Measurements from ENCODE around the gene ABHD18.
"Not testable (repeated sequence)": the region's sequence is repeated elsewhere in the genome, so short reads cannot be mapped to it uniquely, and the experiment has no call there.

ABHD18 gene

GRCh38 chr4:128061566-128062536 lies 96.6 kb downstream of the ABHD18 start:
- in situ Hi-C loops (cut with MboI; ENCODE audit: low sequenced_read_pairs): no loop called here

- in situ Hi-C loops (cut with MboI; ENCODE audit: low sequenced_read_pairs): not testable (repeated sequence)
Measured at GRCh38 chr4:128066453-128066820, 101.2 kb downstream of the ABHD18 start.

- in situ Hi-C loops (cut with MboI; ENCODE audit: low sequenced_read_pairs): no loop called here
Measured at GRCh38 chr4:128068918-128069317, 103.7 kb downstream of the ABHD18 start.

- in situ Hi-C loops (cut with MboI; ENCODE audit: low sequenced_read_pairs): no loop called here
Measured at GRCh38 chr4:128076464-128076863, 111.3 kb downstream of the ABHD18 start.

Data from HL-60/S4 treated with phorbol 12-myristate 13-acetate at 8.2 ng/mL for 4 days and 3 days (cell line).